CD1c-positive myeloid dendritic cell (primary cell): ENCODE data around the gene UFM1.
"Not testable (repeated sequence)": the region's sequence is repeated elsewhere in the genome, so short reads cannot be mapped to it uniquely, and the experiment has no call there.

Experiments used
- DNase-seq: peaks from one replicate; pipeline ENCODE4 v3.0.0-alpha.2; 2016; ENCODE audit errors: extremely low spot score

Gene UFM1

GRCh38 chr13:38365661-38366060, 16.0 kb downstream of the UFM1 start:
- DNase-seq, result no peak

DNA sequence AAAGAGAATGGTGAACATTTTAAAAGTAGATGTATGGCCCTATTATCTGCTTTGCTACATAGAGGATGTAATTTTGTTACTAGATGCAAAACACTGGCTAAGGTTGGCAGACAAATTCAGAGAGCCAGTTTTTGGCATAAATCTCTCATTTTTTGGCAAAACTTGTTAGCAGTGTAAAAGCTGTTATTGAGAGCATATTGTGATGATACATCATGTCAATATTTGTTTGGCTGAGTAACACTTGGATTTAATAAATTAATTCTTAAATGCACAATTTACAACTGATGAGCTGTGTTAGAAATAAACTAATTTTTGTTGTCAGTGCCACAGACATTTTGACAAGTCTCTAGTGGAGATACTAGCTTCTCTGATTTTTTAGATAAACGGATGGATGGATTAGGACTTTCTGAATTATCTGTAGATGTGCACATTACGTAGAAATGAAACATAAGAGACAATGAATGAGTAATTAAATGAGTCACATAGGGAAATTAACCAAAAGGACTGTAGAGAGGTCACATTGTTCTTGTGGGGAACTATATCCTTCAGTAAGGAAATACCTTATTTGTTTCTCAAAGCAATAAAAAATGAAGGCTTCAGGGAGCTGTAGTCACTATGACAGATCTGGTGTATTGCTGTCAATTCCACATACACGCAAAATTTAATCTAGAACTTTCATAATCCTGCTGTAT, 17.4 kb downstream of the UFM1 start:
- no peak for DNase-seq

DNA sequence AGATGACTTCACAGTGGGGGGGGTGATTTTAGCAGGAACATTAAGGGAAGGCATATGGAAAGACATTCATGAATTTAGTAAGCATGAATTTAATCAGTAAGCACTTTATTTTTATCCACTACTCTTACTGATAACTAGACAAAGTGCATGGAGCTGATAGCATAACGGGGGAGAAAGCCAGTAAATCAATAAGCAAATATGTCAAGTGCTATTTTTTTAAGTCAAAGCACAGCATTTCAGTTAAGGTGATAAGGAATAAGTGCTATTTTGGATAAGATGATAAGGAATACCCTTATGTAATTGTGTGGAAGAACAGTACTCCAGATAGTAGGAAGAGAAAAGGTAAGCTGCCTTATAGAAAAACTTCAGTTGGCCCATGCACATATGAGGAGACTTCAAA, 19.4 kb downstream of the UFM1 start:
- no peak for DNase-seq

- not testable (repeated sequence) for DNase-seq
Measured at GRCh38 chr13:38370096-38370495, 20.4 kb downstream of the UFM1 start.

DNA sequence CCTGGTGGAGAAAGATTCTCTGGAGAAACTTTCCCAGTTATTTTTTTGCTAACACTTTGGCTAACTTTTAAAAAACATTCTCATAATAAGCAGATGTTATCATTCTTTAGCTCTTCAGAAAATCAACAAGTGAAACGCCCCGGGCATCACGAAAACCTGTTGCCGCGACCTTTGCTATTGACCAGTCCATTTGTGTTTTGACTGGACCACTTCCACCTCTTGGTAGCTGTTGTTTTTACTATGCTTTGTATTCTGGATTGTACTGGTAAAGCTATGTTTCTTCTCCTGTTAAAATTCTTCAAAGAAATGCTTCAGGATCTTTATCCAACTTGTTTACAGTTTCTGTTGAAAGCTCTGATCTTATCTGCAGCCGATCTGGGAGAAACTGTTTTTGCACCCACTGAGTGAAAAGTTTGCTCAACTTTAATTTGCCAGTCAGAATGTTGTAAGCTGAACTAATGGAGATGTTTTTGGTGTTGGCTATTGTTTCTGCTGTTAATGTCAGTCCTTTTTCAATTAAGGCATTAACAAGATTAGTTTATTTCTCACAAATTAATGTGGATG, 23.3 kb downstream of the UFM1 start:
- DNase-seq, result no peak

DNA sequence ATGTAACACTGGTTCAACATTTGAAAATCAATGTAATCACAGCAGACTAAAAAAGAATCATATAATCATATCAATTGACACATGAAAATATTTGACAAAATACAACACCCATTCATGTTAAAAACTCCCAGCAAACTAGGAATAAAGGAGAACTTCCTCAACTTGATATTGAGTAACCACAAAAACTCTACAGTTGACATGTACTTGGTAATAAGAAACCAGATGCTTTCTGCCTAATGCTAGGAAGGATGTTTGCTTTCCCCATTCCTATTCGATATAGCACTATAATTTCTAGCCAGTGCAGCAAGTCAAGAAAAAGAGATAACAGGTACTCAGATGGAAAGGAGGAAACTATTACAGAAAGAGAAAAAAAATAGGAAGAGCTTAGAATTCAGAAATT, 26.9 kb downstream of the UFM1 start:
- no peak for DNase-seq

DNA sequence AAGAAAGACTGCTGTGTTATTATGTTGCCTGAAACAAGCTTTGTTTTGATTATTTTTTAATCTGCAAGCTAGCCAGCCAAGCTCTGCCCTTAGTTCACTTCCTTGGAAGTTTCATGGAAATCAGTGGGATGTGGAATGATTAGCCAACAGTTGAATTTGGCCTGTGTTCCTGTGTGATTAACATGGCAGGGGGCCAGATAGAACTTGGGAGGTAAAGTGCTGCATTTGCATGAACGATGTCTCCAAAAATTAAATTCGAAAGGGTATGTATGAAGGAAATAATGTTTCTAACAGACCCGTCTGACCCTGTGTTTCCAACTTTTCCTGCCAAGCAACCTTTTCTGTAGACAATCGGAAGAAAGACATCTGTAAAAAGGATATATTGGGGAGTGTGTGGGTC, 32.2 kb downstream of the UFM1 start:
- DNase-seq, result no peak

DNA sequence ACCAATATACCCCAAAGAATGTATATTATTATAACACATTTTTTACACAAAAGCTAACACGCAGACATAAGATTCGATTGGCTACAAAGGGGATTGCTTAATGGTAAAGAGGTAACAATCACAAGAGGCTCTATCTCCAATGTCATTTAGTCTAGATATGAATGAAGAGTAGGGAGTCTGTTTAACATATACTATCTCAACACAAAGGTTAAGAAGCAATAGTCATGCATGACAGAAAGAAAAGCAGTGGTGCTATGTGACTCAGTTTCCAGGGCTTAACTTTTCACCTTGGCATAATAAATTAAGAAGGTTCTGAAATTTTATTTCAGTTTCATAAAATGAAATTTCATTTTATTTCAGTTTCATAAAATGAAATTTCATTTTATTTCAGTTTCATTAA, 33.3 kb downstream of the UFM1 start:
- DNase-seq, result no peak

GRCh38 chr13:38384171-38384570, 34.5 kb downstream of the UFM1 start:
- no peak for DNase-seq

DNA sequence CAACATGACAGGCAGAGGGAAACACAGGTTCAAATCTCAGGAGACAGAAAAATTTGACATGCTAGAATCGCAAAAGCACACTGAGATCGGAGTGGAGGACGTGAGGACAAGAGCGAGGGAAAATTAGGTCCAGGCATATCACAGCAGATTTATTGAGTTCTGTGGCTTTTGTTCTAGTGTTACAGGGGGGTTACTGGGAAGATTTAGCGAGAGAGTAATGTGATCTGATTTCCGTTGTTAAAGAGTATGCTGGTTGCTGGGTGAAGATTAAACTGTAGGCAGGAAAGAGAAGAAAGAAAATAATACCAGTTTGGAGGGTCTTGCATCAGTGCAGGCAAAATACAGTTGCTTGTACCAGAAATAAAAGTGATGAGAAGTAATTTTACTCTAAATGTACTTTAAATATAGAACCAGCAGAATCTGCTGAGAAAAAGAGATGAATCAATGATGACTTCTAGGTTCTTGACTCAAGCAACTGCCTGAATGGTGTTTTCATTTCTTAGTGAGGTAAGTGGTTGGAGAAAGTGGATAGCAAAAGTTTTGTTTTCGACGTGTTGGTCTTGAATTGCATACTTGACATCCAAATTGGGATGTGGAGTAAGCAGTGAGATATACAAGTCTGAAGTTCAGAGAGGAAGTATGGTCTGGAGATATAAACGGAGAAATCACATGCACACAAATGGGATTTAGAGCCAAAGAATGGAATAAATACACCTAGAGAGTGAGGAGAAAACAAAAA, 35.7 kb downstream of the UFM1 start:
- no peak for DNase-seq

DNA sequence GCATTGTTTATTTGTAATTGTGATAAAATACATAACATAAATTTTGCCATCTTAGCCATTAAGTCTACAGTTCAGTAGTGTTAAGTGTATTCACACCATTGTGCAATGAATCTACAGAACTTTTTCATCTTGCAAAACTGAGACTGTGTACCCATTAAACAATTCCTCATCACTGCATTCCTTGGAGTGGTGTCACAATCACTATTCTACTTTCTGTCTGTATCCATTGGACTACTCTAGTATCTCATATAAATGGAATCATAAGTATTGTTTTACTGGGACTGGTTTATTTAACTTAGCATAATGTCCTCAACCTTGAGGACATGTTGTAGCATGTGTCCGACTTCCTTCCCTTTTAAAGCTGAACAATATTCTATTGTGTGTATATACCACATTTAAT, 36.8 kb downstream of the UFM1 start:
- DNase-seq, result no peak

DNA sequence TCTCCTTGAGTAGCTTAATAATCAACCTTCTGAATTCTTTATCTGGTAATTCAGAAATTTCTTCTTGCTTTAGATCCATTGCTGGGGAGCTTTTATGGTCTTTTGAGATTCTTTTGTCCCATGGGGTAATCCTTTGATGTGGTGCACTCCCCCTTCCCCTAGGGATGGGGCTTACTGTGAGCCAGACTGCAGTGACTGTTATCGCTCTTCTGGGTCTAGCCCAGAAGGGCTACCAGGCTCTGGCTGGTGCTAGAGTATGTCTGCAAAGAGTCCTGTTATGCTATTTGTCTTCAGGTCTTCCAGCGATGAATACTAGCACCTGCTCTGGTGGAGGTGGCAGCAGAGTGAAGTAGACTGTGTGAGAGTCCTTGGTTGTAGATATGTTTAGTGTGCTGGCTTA, 41.7 kb downstream of the UFM1 start:
- DNase-seq, result no peak

GRCh38 chr13:38394777-38395496, 45.3 kb downstream of the UFM1 start:
- no peak for DNase-seq

- no peak for DNase-seq
Measured at GRCh38 chr13:38395497-38395788, 45.8 kb downstream of the UFM1 start.

DNA sequence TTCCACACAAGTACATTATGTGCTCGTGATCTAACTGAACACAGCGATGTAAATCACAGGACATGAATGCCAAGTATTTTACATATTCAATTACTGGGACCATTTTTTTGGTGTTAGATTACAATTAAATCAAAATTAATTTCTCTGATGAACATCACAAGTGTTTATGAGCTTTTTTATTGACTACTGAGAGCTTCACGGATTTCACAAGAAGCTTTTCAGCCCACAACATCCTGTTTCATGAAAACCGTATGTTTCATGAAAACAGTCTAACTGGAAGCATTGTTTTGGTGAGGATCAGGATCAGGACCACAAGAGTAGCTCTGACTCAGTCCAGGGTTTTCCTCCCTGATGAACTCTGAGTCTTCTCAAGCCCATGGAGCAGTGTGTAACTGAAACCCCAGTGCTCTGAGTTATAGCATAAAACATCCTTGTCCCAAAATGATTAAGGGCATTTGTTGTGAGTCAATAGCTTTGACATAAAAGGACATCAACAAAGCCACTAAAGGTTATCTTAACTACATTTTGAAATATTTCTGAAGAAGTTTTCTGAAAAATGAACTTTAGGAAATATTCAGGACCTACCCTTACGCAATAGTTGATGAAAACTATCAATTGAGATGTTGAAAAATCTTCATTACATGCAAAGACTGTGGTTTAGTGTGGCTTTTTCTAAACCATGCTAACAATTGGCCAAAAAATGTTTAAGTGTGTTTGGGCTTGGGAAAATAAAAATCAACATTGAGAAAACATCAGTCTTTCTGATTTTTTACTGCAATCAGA, 49.3 kb downstream of the UFM1 start:
- peak; percentile 62 for DNase-seq

DNA sequence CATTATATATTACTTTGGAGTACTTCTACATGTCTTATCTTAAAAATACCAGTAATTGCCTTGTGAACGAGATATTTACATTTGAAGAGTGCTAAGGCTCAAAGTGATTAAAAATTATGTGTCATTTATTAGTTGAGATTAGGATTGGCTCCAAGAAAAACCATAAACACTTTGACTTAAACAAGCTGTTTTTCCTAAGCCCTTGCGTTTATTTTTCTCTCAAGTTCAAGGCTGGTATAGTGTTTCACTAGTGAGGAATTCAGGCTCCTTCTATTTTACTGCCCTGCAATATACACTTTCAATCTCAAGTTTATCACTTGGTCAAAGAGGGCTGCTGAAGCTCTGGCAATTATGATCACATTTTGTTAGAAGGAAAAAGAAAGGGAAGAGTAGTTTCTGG, 49.9 kb downstream of the UFM1 start:
- DNase-seq, result no peak

GRCh38 chr13:38401276-38401675, 51.6 kb downstream of the UFM1 start:
- no peak for DNase-seq

DNA sequence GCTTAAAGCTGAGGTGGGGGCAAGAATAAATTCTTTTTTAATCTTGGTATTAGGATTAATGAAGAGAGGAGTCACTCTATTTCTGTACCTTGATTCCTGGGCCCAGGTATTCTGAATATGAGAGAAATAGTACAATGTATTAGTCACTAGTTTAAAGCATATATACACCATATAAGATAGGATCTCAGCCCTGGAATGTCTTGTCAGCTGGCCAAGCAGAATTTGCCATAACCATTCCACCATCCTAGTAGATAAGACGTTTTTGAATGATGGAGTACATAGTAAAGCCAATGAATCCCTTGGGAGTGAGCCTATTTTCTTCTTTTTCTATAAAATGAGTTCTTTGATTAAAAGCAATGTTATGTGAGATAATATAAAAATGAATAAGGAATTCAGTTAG, 55.6 kb downstream of the UFM1 start:
- no peak for DNase-seq

- DNase-seq, result no peak
Measured at GRCh38 chr13:38409771-38410170, 60.1 kb downstream of the UFM1 start.

GRCh38 chr13:38412266-38412665, 62.6 kb downstream of the UFM1 start:
- no peak for DNase-seq
